ENCODE data around the gene WFIKKN1. TPM values are rescaled to one million over a fixed set of nuclear protein-coding genes. Genes with fewer than 3 reads are reported as not detected.
A peak's percentile ranks its signal among the peaks of the same experiment; 100 is the strongest.

The WFIKKN1 gene
- total and polyA plus RNA-seq, 5 donors from 2014 or later: 0.22 TPM; not detected in 4

GRCh38 chr16:591892-592517, 38.8 kb upstream of the WFIKKN1 start:
- ATAC-seq (ENCODE audit: low read depth in 2 of 2) (no peak), DNase-seq (no peak)
- Histone ChIP-seq H3K4me1 (ENCODE audit: control insufficient read depth, insufficient read depth, low read length, poor library complexity, severe bottlenecking) (peaks cover 33% of the 10 kb centered on the region), H3K36me3 (ENCODE audit: control insufficient read depth, insufficient read depth, low read length) (no peaks in the 10 kb centered on the region), H3K27ac (ENCODE audit: insufficient read depth, low read length, poor library complexity, severe bottlenecking) (no peak overlapping the region), H3K9me3 (ENCODE audit: control insufficient read depth in 2 of 2, low read length in 2 of 2) (no peaks in the 10 kb centered on the region), H3K4me3 (ENCODE audit: low read depth, low read length) (no peak overlapping the region), H3K27me3 (ENCODE audit: control insufficient read depth, insufficient read depth, low read length) (no peaks in the 10 kb centered on the region)
- H3K4me1 Mint-ChIP-seq: peaks cover 0 to 66% (median 21%) of the 10 kb centered on the region in 4 donors
- peak overlapping the region; percentile 88 to 93 (median 90) for H3K4me3 Mint-ChIP-seq
- H3K36me3 Mint-ChIP-seq: peaks cover 10% of the 10 kb centered on the region
- H3K27ac Mint-ChIP-seq: no peak overlapping the region
- peaks cover 6% of the 10 kb centered on the region for H3K27me3 Mint-ChIP-seq
- peaks cover 0 to 2% (median 0%) of the 10 kb centered on the region in 7 donors for H3K9me3 Mint-ChIP-seq

- H3K4me1 Mint-ChIP-seq: peaks cover 0 to 62% (median 21%) of the 10 kb centered on the region in 4 donors
- no peak overlapping the region for H3K4me3 ChIP-seq (ENCODE audit: low read depth, low read length)
- H3K27ac Mint-ChIP-seq: peak overlapping the region in 1 of 3 donors; percentile 35
- H3K36me3 Mint-ChIP-seq: peaks cover 12% of the 10 kb centered on the region
- no peak for ATAC-seq (ENCODE audit: low read depth in 2 of 2)
- peaks cover 27% of the 10 kb centered on the region for H3K4me1 ChIP-seq (ENCODE audit: control insufficient read depth, insufficient read depth, low read length, poor library complexity, severe bottlenecking)
- DNase-seq: no peak
- H3K27me3 Mint-ChIP-seq: peaks cover 6% of the 10 kb centered on the region
- no peaks in the 10 kb centered on the region for H3K36me3 ChIP-seq (ENCODE audit: control insufficient read depth, insufficient read depth, low read length)
- H3K27ac ChIP-seq (ENCODE audit: insufficient read depth, low read length, poor library complexity, severe bottlenecking): no peak overlapping the region
- peak overlapping the region in 1 of 4 donors; percentile 19 for H3K4me3 Mint-ChIP-seq
- no peaks in the 10 kb centered on the region for H3K27me3 ChIP-seq (ENCODE audit: control insufficient read depth, insufficient read depth, low read length)
- no peaks in the 10 kb centered on the region for H3K9me3 ChIP-seq (ENCODE audit: control insufficient read depth in 2 of 2, low read length in 2 of 2)
- H3K9me3 Mint-ChIP-seq: peaks cover 0 to 2% (median 0%) of the 10 kb centered on the region in 7 donors
Measured at GRCh38 chr16:592518-593306, 38.1 kb upstream of the WFIKKN1 start.

GRCh38 chr16:593406-593805, 37.4 kb upstream of the WFIKKN1 start:
- Histone ChIP-seq H3K27ac (ENCODE audit: insufficient read depth, low read length, poor library complexity, severe bottlenecking) (no peak overlapping the region), H3K36me3 (ENCODE audit: control insufficient read depth, insufficient read depth, low read length) (no peaks in the 10 kb centered on the region), H3K4me1 (ENCODE audit: control insufficient read depth, insufficient read depth, low read length, poor library complexity, severe bottlenecking) (peaks cover 20% of the 10 kb centered on the region), H3K27me3 (ENCODE audit: control insufficient read depth, insufficient read depth, low read length) (no peaks in the 10 kb centered on the region), H3K9me3 (ENCODE audit: control insufficient read depth in 2 of 2, low read length in 2 of 2) (no peaks in the 10 kb centered on the region), H3K4me3 (ENCODE audit: low read depth, low read length) (no peak overlapping the region)
- peaks cover 12% of the 10 kb centered on the region for H3K36me3 Mint-ChIP-seq
- H3K27ac Mint-ChIP-seq: peak overlapping the region; percentile 33 to 62 (median 35)
- DNase-seq (no peak), ATAC-seq (ENCODE audit: low read depth in 2 of 2) (no peak)
- peaks cover 6% of the 10 kb centered on the region for H3K27me3 Mint-ChIP-seq
- peaks cover 0 to 2% (median 0%) of the 10 kb centered on the region in 7 donors for H3K9me3 Mint-ChIP-seq
- peaks cover 0 to 57% (median 21%) of the 10 kb centered on the region in 4 donors for H3K4me1 Mint-ChIP-seq
- peak overlapping the region in 3 of 4 donors; percentile 11 to 74 (median 33) for H3K4me3 Mint-ChIP-seq

- H3K36me3 Mint-ChIP-seq: peaks cover 12% of the 10 kb centered on the region
- peaks cover 6% of the 10 kb centered on the region for H3K27me3 Mint-ChIP-seq
- Histone ChIP-seq H3K27me3 (ENCODE audit: control insufficient read depth, insufficient read depth, low read length) (no peaks in the 10 kb centered on the region), H3K9me3 (ENCODE audit: control insufficient read depth in 2 of 2, low read length in 2 of 2) (no peaks in the 10 kb centered on the region), H3K36me3 (ENCODE audit: control insufficient read depth, insufficient read depth, low read length) (no peaks in the 10 kb centered on the region), H3K27ac (ENCODE audit: insufficient read depth, low read length, poor library complexity, severe bottlenecking) (no peak overlapping the region), H3K4me3 (ENCODE audit: low read depth, low read length) (no peak overlapping the region), H3K4me1 (ENCODE audit: control insufficient read depth, insufficient read depth, low read length, poor library complexity, severe bottlenecking) (peaks cover 16% of the 10 kb centered on the region)
- peak overlapping the region; percentile 11 to 75 (median 54) for H3K4me3 Mint-ChIP-seq
- no peak for DNase-seq
- H3K9me3 Mint-ChIP-seq: peaks cover 0 to 2% (median 0%) of the 10 kb centered on the region in 7 donors
- no peak for ATAC-seq (ENCODE audit: low read depth in 2 of 2)
- peak overlapping the region; percentile 33 to 62 (median 35) for H3K27ac Mint-ChIP-seq
- peaks cover 0 to 54% (median 21%) of the 10 kb centered on the region in 4 donors for H3K4me1 Mint-ChIP-seq
Measured at GRCh38 chr16:593807-594206, 37.0 kb upstream of the WFIKKN1 start.

GRCh38 chr16:595094-595528, 35.7 kb upstream of the WFIKKN1 start:
- Mint-ChIP-seq H3K4me1 (peaks cover 0 to 51% (median 17%) of the 10 kb centered on the region in 4 donors), H3K9me3 (peaks cover 0 to 2% (median 0%) of the 10 kb centered on the region in 7 donors)

GRCh38 chr16:595942-596735, 34.6 kb upstream of the WFIKKN1 start:
- Histone ChIP-seq H3K4me3 (ENCODE audit: low read depth, low read length) (no peak overlapping the region), H3K9me3 (ENCODE audit: control insufficient read depth in 2 of 2, low read length in 2 of 2) (no peaks in the 10 kb centered on the region), H3K4me1 (ENCODE audit: control insufficient read depth, insufficient read depth, low read length, poor library complexity, severe bottlenecking) (peaks cover 7% of the 10 kb centered on the region), H3K36me3 (ENCODE audit: control insufficient read depth, insufficient read depth, low read length) (no peaks in the 10 kb centered on the region), H3K27ac (ENCODE audit: insufficient read depth, low read length, poor library complexity, severe bottlenecking) (no peak overlapping the region), H3K27me3 (ENCODE audit: control insufficient read depth, insufficient read depth, low read length) (no peaks in the 10 kb centered on the region)
- peaks cover 12% of the 10 kb centered on the region for H3K36me3 Mint-ChIP-seq
- no peaks in the 10 kb centered on the region for H3K27me3 Mint-ChIP-seq
- H3K9me3 Mint-ChIP-seq: peaks cover 0 to 2% (median 0%) of the 10 kb centered on the region in 7 donors
- ATAC-seq (ENCODE audit: low read depth in 2 of 2) (no peak), DNase-seq (no peak)
- peaks cover 0 to 45% (median 14%) of the 10 kb centered on the region in 4 donors for H3K4me1 Mint-ChIP-seq
- peak overlapping the region in 1 of 4 donors; percentile 68 for H3K4me3 Mint-ChIP-seq
- peak overlapping the region in 1 of 3 donors; percentile 83 for H3K27ac Mint-ChIP-seq

More at GRCh38 chr16:595094-595528, 35.7 kb upstream of the WFIKKN1 start:
- Histone ChIP-seq H3K9me3 (ENCODE audit: control insufficient read depth in 2 of 2, low read length in 2 of 2) (no peaks in the 10 kb centered on the region), H3K27ac (ENCODE audit: insufficient read depth, low read length, poor library complexity, severe bottlenecking) (no peak overlapping the region), H3K4me3 (ENCODE audit: low read depth, low read length) (no peak overlapping the region), H3K4me1 (ENCODE audit: control insufficient read depth, insufficient read depth, low read length, poor library complexity, severe bottlenecking) (peaks cover 16% of the 10 kb centered on the region), H3K36me3 (ENCODE audit: control insufficient read depth, insufficient read depth, low read length) (no peaks in the 10 kb centered on the region), H3K27me3 (ENCODE audit: control insufficient read depth, insufficient read depth, low read length) (no peaks in the 10 kb centered on the region)
- no peak for ATAC-seq (ENCODE audit: low read depth in 2 of 2)
- Mint-ChIP-seq H3K27me3 (no peaks in the 10 kb centered on the region), H3K27ac (no peak overlapping the region), H3K36me3 (peaks cover 12% of the 10 kb centered on the region), H3K4me3 (no peak overlapping the region)
- no peak for DNase-seq

- Histone ChIP-seq H3K4me1 (ENCODE audit: control insufficient read depth, insufficient read depth, low read length, poor library complexity, severe bottlenecking) (peaks cover 4% of the 10 kb centered on the region), H3K27ac (ENCODE audit: insufficient read depth, low read length, poor library complexity, severe bottlenecking) (no peak overlapping the region), H3K9me3 (ENCODE audit: control insufficient read depth in 2 of 2, low read length in 2 of 2) (no peaks in the 10 kb centered on the region), H3K27me3 (ENCODE audit: control insufficient read depth, insufficient read depth, low read length) (no peaks in the 10 kb centered on the region), H3K4me3 (ENCODE audit: low read depth, low read length) (no peak overlapping the region), H3K36me3 (ENCODE audit: control insufficient read depth, insufficient read depth, low read length) (no peaks in the 10 kb centered on the region)
- no peaks in the 10 kb centered on the region for H3K27me3 Mint-ChIP-seq
- DNase-seq (no peak), ATAC-seq (ENCODE audit: low read depth in 2 of 2) (no peak)
- H3K4me3 Mint-ChIP-seq: peak overlapping the region in 1 of 4 donors; percentile 68
- no peak overlapping the region for H3K27ac Mint-ChIP-seq
- H3K4me1 Mint-ChIP-seq: peaks cover 0 to 39% (median 12%) of the 10 kb centered on the region in 4 donors
- H3K36me3 Mint-ChIP-seq: peaks cover 12% of the 10 kb centered on the region
- H3K9me3 Mint-ChIP-seq: peaks cover 0 to 2% (median 0%) of the 10 kb centered on the region in 7 donors
Measured at GRCh38 chr16:596736-597060, 34.1 kb upstream of the WFIKKN1 start.
